HG03045 (cell line): Measurements from ENCODE around the gene TRAT1.

Source experiments
- ATAC-seq: cut with Tn5 transposase; IDR thresholded peaks from one replicate; pipeline ENCODE4 v1.9.1; 2021; ENCODE audit warnings: mild to moderate bottlenecking, moderate library complexity; ENCODE audit not compliant: unreplicated experiment

The TRAT1 gene

DNA sequence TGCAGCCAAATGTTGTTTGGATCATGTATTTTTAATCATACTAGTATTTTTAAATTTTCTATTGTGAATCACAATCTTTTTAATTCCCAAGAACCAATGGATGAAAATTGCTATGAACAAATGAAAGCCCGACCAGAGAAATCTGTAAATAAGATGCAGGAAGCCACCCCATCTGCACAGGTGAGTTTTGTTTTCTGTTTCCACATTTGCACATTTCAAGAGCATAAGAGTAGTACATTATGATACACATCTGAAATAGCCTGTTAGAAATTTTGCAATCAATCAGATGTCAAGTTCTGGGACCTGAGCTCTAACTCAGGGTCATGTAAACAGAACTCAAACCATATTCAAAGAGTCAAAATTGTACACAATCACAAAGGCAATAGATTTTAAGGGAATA is 26.5 kb downstream of the TRAT1 start:
- ATAC-seq = no peak

DNA sequence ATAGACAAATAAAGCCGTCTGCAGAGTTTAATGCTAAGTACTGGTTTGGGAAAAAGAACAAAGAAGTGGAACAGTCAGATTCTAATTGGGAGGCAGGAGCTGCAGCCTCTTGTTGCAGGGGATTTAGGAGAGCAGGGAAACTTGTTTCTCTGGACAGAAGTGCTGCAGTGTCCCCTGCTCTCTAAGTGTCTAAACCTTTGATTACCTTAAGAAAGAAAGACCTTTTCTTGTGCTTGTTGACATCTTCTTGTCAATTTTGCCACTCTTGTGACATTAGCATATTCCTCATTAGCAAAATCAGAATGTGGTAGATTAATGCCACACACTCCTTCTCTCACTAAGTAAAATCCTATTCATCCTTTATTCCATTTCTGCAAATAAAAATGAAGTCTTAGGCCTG is 38.8 kb downstream of the TRAT1 start:
- no peak for ATAC-seq

DNA sequence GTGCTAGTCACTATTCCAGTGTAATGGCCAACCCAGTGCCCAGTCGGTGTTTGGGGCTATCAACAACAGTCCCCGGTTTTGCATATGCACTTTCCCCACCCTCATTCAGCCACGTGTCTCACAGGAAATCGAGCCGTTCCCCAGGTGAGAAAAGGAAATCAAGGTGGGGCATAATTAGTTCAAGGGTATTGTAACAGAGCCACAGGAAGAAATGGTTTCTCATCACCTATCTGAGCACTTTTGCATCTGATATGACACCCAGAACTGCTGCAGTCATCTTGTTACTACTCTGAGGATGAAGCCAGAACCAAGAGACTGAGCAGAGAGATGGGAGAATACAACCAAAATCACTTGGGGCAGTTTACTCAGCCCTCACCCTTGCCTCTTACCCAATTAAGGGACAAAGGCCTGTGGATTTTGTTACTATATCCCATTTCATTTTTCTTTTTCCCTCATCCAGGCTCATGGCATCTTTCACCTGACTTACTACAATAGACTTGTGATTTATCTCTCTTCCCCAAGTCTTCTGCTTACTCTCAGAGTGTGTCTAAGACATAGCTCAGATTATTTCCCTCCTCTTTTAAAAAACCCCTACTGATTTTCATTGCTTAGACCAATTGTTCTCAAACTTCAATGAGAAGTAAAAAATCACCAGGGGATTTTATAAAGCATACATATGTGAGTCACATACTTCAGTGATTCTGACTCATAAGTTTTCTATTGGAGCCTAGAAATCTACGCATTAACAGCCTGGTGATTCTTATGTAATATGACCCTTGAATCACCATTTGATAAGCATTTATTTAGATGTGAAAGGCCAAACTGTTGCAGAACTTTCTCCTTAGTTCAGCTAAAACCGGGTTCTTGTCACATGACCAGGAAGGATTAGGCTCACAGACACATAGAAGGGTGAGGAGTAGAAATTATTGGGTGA is 40.5 kb downstream of the TRAT1 start:
- no peak for ATAC-seq

DNA sequence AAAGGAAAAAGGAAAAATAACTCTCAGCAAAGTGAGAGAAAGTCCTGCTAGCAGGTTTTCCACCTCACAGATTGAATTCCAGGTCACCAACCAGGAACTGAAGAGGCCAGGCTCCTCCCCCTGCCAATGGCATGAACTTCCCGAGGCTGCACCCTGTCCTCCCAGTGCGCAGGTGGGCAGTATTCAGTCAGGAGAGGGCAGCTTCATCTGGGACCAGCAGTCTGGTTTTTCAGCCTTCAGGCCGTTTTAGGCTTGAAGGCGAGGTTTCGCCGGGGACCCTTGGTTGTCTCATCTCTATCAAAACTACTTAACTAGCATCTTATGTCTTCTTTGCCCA is 41.2 kb downstream of the TRAT1 start:
- ATAC-seq = no peak

DNA sequence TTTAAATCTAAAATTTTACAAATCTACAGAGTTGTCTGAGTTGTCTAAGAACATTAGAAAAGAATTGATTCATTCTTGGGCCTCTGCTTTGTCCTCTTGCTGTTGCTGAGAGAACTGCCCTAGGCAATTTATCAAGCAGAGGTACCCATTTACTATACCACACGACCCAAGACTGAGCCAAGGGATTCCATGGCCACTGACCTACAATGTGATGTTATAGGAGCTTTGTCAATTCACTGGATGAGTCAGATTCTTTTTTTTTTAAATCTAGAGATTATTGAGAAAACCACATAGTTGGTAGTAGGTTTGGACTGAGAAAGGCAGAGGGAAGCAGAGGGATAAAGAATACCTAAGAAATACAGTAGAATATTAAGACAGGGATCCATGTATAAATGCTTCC is 55.3 kb downstream of the TRAT1 start:
- no peak for ATAC-seq

DNA sequence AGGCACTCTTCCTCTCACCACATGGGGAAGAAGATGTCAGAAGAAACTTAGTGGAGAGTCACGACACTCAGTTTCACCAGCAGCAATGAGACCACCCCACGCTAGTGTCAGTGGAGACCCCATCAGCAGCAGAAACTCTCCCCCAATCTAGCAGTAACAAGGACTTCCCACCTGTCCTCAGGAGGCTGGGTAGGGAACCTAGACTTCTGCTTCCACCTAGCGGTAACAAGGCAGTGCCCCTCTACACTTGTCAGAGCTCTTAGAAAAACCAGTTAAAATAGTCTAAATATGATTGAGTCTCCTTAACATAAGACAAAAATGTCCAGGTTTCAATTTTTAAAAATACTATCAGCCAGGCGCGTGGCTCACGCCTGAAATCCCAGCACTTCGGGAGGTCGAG is 57.3 kb downstream of the TRAT1 start:
- no peak for ATAC-seq

DNA sequence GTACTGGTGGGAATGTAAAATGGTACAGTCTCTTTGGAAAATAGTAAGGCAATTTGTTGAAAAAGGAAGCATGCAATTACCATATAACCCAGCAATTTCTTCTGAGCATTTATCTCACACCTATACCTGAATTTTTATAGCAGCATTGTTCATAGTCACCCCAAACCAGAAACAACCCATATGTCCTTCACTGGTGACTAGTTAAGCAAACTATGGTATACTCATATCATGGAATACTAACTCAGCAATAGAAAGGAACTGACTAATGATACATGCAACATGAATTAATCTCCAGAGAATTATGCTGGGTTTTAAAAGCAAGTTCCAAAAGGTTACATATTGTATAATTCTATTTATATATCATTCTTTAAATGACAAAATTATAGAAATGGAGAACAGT is 60.2 kb downstream of the TRAT1 start:
- ATAC-seq = no peak

DNA sequence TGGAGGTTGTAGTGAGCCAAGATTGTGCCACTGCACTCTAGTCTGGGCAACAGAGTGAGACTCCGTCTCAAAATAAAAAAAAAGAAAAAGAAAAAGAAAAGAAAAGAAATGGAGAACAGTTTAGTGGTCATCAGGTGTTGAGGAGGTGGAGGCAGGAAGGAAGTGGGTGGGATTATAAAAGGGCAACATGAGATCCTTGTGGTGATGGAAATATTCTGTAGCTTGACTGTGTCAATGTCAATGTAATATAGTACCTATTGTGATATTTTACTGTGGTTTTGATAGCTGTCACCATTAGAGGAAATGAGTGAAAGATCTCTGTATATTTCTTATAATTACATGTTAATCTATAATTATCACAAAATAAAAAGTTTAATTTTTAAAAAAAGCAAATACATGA is 60.8 kb downstream of the TRAT1 start:
- no peak for ATAC-seq

DNA sequence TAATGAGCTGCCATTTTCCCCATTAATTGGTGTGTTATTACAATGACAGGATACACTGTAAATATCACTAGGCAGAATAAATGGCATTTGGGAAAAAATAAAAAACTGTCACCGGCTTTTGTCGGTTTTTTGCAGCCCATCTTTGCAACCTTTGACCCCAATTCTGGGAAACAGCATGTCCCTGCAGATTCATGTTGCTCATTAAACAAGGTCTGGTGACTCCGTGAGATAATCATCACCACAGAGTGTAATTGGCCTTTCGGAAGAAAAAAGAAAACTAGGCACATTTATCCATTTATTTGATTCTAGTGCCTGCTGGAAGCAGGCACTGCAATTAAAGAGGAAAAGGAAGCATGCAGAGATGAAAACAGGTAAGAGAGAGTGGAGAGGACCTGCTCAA is 64.5 kb downstream of the TRAT1 start:
- ATAC-seq = no peak

DNA sequence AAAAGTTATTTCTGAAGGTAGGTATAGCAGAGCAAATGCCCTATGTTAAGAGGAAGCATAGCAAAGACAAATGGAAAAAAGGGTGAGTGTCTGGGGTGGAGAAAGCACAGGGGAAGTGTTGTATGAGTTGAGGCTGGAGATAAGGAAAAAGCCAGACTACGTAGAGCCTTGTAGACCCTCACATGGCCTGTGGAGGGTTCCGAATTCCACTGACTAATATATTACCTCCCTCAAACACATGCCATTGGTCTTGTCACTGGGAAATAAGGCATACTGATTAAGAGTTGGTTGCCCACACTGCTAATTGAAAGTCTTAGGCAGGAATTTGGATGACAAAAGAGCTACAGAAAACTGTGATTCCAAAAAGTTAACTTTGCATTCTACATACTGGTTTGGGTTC is 65.2 kb downstream of the TRAT1 start:
- ATAC-seq = no peak

DNA sequence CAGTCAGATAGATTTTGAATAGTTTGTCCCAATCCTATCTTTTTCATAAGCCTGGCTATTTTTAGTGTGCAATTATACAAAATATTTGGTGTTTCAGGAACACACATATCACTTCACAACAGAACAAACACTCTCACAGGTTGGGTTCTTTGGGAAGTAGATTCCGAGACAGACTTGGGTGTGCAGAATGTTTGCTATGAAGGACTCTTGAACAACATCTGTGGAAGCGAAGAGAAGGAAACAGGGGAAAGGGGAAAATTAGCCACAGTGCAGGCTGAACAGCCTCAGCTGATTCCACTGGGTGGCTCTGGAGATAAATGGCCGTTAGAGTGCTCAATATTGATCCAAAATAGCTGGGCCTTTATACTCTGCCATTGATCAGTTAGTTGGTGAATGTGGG is 69.2 kb downstream of the TRAT1 start:
- ATAC-seq = no peak

DNA sequence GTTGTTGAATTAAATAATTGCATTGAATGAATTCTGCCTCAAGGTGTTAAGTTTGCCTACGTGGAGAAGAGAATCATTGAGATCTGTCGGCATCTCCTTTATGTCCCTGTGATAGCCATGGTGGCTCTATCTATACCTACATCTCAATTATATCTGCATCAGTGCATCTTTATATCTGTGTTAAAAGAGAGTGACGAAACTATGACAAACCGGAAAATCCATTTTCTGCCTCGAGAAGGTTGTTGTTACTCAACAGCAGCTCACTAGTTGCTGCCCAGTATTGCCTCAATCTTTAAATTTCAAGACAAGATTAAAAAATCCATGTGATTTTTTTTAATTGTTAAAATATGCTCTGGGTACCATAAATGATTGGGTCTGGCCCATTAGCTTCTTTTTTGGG is 72.4 kb downstream of the TRAT1 start:
- no peak for ATAC-seq

DNA sequence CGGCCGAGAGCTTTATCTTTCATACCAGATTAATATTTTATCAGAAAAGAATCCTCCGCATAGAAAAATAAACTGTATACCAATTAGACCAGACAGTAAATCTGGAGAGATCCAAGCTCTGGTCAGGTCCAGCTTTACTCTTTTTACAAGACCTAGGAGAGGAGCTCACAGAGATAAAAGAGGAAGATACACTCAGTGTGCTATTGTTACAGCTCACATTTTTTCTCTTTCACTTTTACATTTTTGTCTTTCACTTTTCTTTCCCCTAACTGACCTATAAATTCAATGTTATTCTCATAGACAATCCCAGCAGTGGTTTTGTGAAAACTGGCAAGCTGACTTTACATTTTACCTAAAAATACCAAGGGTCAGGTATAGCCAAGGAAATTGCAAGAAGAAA is 75.3 kb downstream of the TRAT1 start:
- ATAC-seq = no peak

DNA sequence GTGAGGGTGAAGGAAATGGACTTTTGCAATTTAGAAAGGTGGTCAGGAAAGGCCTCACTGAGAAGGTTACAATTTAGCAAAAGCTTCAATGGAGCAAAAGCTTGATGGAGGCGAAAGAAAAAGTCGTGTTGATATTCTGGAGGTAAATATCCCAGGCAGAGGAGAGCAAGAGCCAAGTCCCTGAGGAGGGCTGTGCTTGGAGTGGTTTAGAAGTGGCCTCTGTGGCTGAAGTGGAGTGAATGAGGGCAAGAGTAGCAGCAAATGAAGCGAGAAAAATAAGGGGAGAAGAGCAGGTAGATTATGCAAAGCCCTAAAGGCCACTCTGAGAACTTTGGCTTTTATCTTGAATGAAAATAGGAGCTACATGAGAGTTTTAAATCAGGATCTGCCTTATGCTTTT is 76.9 kb downstream of the TRAT1 start:
- ATAC-seq = no peak
